Adrenal gland (tissue), 5 donors: Measurements from ENCODE around the gene HYAL1.

Experiments used
- POLR2A ChIP-seq, 2 donors: fragments of 450-650 bp; IDR thresholded peaks; one replicate each; pipeline ENCODE4 v1.6.1; 2017; ENCODE audit warnings: antibody characterized with exemption in 2 of 2, mild to moderate bottlenecking in 2 of 2, moderate library complexity in 1 of 2
- TF ChIP-seq, protein P1 (sequence below), 6 experiments: fragments of 450-650 bp in 4 of 6; fragments of 200-600 bp in 2 of 6; sonication (generic) in 1 of 6; IDR thresholded peaks; 1 replicate in 5 of 6; 2 replicates in 1 of 6; pipeline versions ENCODE4 v1.5.1 to v1.8.0; 2016 to 2021; ENCODE audit warnings: antibody characterized with exemption in 6 of 6, mild to moderate bottlenecking in 2 of 6, moderate library complexity in 1 of 6
- donor health status: DM: no; HTN: no; CAD: no.

DNA sequence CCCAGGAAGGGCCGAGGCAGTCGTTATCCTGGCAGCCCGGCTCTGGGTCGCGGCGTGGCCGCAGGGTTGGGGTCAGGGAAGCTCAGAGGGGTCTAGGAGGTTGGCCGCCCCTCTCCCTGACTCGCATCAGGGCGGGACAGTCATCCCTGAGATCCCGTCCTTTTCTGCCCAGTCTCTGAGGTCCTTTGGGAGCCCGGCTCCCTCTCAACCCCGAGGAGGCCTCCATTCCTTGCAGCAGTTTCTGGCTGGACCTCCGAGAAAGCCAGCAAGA lies 18.7 kb upstream of the HYAL1 start:
- TF ChIP-seq, protein P1, sequence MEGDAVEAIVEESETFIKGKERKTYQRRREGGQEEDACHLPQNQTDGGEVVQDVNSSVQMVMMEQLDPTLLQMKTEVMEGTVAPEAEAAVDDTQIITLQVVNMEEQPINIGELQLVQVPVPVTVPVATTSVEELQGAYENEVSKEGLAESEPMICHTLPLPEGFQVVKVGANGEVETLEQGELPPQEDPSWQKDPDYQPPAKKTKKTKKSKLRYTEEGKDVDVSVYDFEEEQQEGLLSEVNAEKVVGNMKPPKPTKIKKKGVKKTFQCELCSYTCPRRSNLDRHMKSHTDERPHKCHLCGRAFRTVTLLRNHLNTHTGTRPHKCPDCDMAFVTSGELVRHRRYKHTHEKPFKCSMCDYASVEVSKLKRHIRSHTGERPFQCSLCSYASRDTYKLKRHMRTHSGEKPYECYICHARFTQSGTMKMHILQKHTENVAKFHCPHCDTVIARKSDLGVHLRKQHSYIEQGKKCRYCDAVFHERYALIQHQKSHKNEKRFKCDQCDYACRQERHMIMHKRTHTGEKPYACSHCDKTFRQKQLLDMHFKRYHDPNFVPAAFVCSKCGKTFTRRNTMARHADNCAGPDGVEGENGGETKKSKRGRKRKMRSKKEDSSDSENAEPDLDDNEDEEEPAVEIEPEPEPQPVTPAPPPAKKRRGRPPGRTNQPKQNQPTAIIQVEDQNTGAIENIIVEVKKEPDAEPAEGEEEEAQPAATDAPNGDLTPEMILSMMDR (IDR thresholded peaks at IDR 0.05): no peak
- no peak for TF ChIP-seq POLR2A (IDR thresholded peaks at IDR 0.05)
